Neural progenitor cell (in vitro differentiated cells): ENCODE measurements around the gene PPP1R9A. TPM values are rescaled to one million over a fixed set of nuclear protein-coding genes. Genes with fewer than 3 reads are reported as not detected.

Experiments
- DNase-seq: peaks from one replicate; pipeline ENCODE4 v3.0.0-alpha.2; 2016; ENCODE audit warnings: low spot score
- H2AFZ ChIP-seq: fragments of 200-600 bp; sonication (generic); replicated peaks from 2 replicates; pipeline ENCODE4 v1.6.1; 2016; ENCODE audit warnings: antibody characterized with exemption
- H3F3A ChIP-seq: fragments of 200-600 bp; sonication (generic); 2 replicates; pipeline ENCODE4 v1.6.1; 2016; ENCODE audit warnings: antibody characterized with exemption, low read depth
- H3K27ac ChIP-seq: fragments of 200-600 bp; sonication (generic); 2 replicates; pipeline ENCODE4 v1.5.1; 2016; ENCODE audit warnings: mild to moderate bottlenecking
- H3K27me3 ChIP-seq: fragments of 200-600 bp; sonication (generic); 2 replicates; pipeline ENCODE4 v1.6.1; 2016; ENCODE audit warnings: mild to moderate bottlenecking, moderate library complexity
- H3K36me3 ChIP-seq: fragments of 200-600 bp; sonication (generic); 2 replicates; pipeline ENCODE4 v1.5.1; 2016
- H3K4me1 ChIP-seq: fragments of 200-600 bp; sonication (generic); 2 replicates; pipeline ENCODE4 v1.6.1; 2016; ENCODE audit warnings: mixed run types
- H3K4me2 ChIP-seq: fragments of 200-600 bp; sonication (generic); 2 replicates; pipeline ENCODE4 v1.6.1; 2016
- H3K4me3 ChIP-seq: fragments of 200-600 bp; sonication (generic); 2 replicates; pipeline ENCODE4 v1.5.1; 2016
- H3K79me2 ChIP-seq: fragments of 200-600 bp; sonication (generic); 2 replicates; pipeline ENCODE4 v1.6.1; 2016; ENCODE audit warnings: low read depth
- H3K9ac ChIP-seq: fragments of 200-600 bp; sonication (generic); 2 replicates; pipeline ENCODE4 v1.6.1; 2016
- H3K9me3 ChIP-seq: fragments of 200-600 bp; sonication (generic); 2 replicates; pipeline ENCODE4 v1.5.1; 2016; ENCODE audit warnings: low read depth
- H4K20me1 ChIP-seq: fragments of 200-600 bp; sonication (generic); 2 replicates; pipeline ENCODE4 v1.6.1; 2016; ENCODE audit warnings: low read depth
- H3K27ac Mint-ChIP-seq: 3 replicates; pipeline ENCODE4 v1.8.0; 2021; ENCODE audit warnings: mixed read lengths
- H3K27me3 Mint-ChIP-seq: 2 replicates; pipeline ENCODE4 v1.8.0; 2022; ENCODE audit warnings: low read depth, mild to moderate bottlenecking, inconsistent platforms, moderate library complexity, mixed read lengths; ENCODE audit not compliant: insufficient read depth
- H3K36me3 Mint-ChIP-seq: 3 replicates; pipeline ENCODE4 v1.8.0; 2021; ENCODE audit warnings: mixed read lengths
- H3K4me1 Mint-ChIP-seq: 3 replicates; pipeline ENCODE4 v1.8.0; 2021; ENCODE audit warnings: mixed read lengths
- H3K4me3 Mint-ChIP-seq: 3 replicates; pipeline ENCODE4 v1.8.0; 2021; ENCODE audit warnings: mild to moderate bottlenecking, moderate library complexity, mixed read lengths
- H3K9me3 Mint-ChIP-seq: 3 replicates; pipeline ENCODE4 v1.8.0; 2020; ENCODE audit warnings: mixed read lengths
- CTCF ChIP-seq: fragments of 200-600 bp; sonication (generic); IDR thresholded peaks from 2 replicates; pipeline ENCODE4 v1.5.1; 2017; ENCODE audit warnings: antibody characterized with exemption, mild to moderate bottlenecking
- EZH2 ChIP-seq: fragments of 200-600 bp; sonication (generic); IDR thresholded peaks from 2 replicates; pipeline ENCODE4 v1.6.1; 2017; ENCODE audit warnings: antibody characterized with exemption, mild to moderate bottlenecking, moderate library complexity
- EZH2phosphoT487 ChIP-seq: fragments of 200-600 bp; sonication (generic); IDR thresholded peaks from 2 replicates; pipeline ENCODE4 v1.6.1; 2017; ENCODE audit warnings: antibody characterized with exemption
- total RNA-seq: library from RNA; depleted of rRNA; stranded (reverse); fragments of >200 nt; gene quantifications from 2 replicates; pipeline ENCODE4 v1.2.3, GENCODE V29; 2015; ENCODE audit warnings: low replicate concordance

Gene PPP1R9A
- total RNA-seq: 40.7 and 45.4 TPM in 2 replicates

GRCh38 chr7:94907026-94907810 lies at the start of gene PPP1R9A:
Gene PPP1R9A, plus strand, starts transcription at chr7:94907594. Its CDS starts 2,520 bp downstream, at chr7:94910114.
- TF ChIP-seq CTCF: peak; percentile 56
- TF ChIP-seq EZH2phosphoT487: peak; percentile 41
- TF ChIP-seq EZH2: no peak
- peak within 1 kb of the TSS; percentile 5 for H3K9ac ChIP-seq
- Mint-ChIP-seq H3K27ac (peak within 1 kb of the TSS; percentile 99), H3K4me1 (peaks cover 36% of the 10 kb centered on the region), H3K27me3 (peaks cover 2% of the 10 kb centered on the region), H3K9me3 (no peaks in the 10 kb centered on the region), H3K4me3 (peak within 1 kb of the TSS; percentile 93), H3K36me3 (peaks cover 20% of the 10 kb centered on the region)
- H3K4me3 ChIP-seq: peak within 1 kb of the TSS; percentile 63
- H3F3A ChIP-seq: peaks cover 37% of the 10 kb centered on the region
- H3K36me3 ChIP-seq: no peaks in the 10 kb centered on the region
- H4K20me1 ChIP-seq: no peaks in the 10 kb centered on the region
- no peaks in the 10 kb centered on the region for H3K9me3 ChIP-seq
- H3K27me3 ChIP-seq: no peaks in the 10 kb centered on the region
- H3K27ac ChIP-seq: peak within 1 kb of the TSS; percentile 93
- H3K4me2 ChIP-seq: peak within 1 kb of the TSS; percentile 98
- peaks cover 35% of the 10 kb centered on the region for H3K79me2 ChIP-seq
- H3K4me1 ChIP-seq: peaks cover 34% of the 10 kb centered on the region
- peak; percentile 87 for DNase-seq
- H2AFZ ChIP-seq: peak within 1 kb of the TSS; percentile 59

- Histone ChIP-seq H3K27me3 (no peaks in the 10 kb centered on the region), H3K4me3 (no peak overlapping the region), H2AFZ (no peak overlapping the region), H3K27ac (no peak overlapping the region), H3K9ac (no peak overlapping the region), H4K20me1 (no peaks in the 10 kb centered on the region), H3K9me3 (no peaks in the 10 kb centered on the region), H3F3A (no peaks in the 10 kb centered on the region), H3K4me2 (no peak overlapping the region), H3K79me2 (no peaks in the 10 kb centered on the region), H3K36me3 (no peaks in the 10 kb centered on the region), H3K4me1 (no peaks in the 10 kb centered on the region)
- H3K27ac Mint-ChIP-seq: no peak overlapping the region
- TF ChIP-seq EZH2phosphoT487 (no peak), EZH2 (no peak), CTCF (no peak)
- H3K4me3 Mint-ChIP-seq: no peak overlapping the region
- no peak for DNase-seq
- peaks cover 3% of the 10 kb centered on the region for H3K27me3 Mint-ChIP-seq
- H3K9me3 Mint-ChIP-seq: peaks cover 2% of the 10 kb centered on the region
- no peaks in the 10 kb centered on the region for H3K4me1 Mint-ChIP-seq
- H3K36me3 Mint-ChIP-seq: no peaks in the 10 kb centered on the region
These were observed 36.3 kb upstream of the PPP1R9A start for GRCh38 chr7:94871132-94871531.

DNA sequence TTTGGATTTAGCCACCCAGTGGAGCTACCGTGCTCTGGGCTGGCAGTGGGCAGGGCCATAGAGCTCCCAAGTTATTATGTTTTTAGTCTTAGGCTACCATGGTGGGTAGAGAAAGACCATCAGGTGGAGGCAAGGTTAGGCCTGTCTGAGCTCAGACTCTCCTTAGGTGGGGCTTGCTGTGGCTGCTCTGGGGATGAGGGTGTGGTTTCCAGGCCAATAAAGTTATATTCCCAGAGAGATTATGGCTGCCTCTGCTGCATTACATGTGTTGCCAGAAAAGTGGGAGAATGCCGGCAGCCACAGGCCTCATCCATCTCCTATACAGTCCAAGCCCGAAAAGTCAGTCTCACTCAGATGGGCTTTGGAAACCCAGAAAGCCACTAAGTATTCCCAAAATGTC lies 34.2 kb upstream of the PPP1R9A start:
- no peak for DNase-seq
- H3K4me1 ChIP-seq: no peaks in the 10 kb centered on the region
- Mint-ChIP-seq H3K27ac (no peak overlapping the region), H3K36me3 (no peaks in the 10 kb centered on the region), H3K9me3 (peaks cover 11% of the 10 kb centered on the region), H3K27me3 (peaks cover 3% of the 10 kb centered on the region), H3K4me1 (no peaks in the 10 kb centered on the region), H3K4me3 (no peak overlapping the region)
- H3K9ac ChIP-seq: no peak overlapping the region
- H3K4me2 ChIP-seq: no peak overlapping the region
- no peak overlapping the region for H3K4me3 ChIP-seq
- TF ChIP-seq EZH2phosphoT487 (no peak), CTCF (no peak), EZH2 (no peak)
- H3K36me3 ChIP-seq: no peaks in the 10 kb centered on the region
- no peaks in the 10 kb centered on the region for H3F3A ChIP-seq
- no peaks in the 10 kb centered on the region for H4K20me1 ChIP-seq
- H2AFZ ChIP-seq: peak overlapping the region; percentile 20
- no peaks in the 10 kb centered on the region for H3K9me3 ChIP-seq
- H3K27me3 ChIP-seq: no peaks in the 10 kb centered on the region
- no peaks in the 10 kb centered on the region for H3K79me2 ChIP-seq
- no peak overlapping the region for H3K27ac ChIP-seq
